ENCODE results near the gene C3orf33. TPM values are rescaled to one million over a fixed set of nuclear protein-coding genes. Genes with fewer than 3 reads are reported as not detected.

Gene C3orf33
- total RNA-seq, 1 experiment from 2014 or later, result 4.7 TPM

GRCh38 chr3:155730843-155731242 lies 75.2 kb downstream of the C3orf33 start (continued):
- TF ChIP-seq, protein P1, sequence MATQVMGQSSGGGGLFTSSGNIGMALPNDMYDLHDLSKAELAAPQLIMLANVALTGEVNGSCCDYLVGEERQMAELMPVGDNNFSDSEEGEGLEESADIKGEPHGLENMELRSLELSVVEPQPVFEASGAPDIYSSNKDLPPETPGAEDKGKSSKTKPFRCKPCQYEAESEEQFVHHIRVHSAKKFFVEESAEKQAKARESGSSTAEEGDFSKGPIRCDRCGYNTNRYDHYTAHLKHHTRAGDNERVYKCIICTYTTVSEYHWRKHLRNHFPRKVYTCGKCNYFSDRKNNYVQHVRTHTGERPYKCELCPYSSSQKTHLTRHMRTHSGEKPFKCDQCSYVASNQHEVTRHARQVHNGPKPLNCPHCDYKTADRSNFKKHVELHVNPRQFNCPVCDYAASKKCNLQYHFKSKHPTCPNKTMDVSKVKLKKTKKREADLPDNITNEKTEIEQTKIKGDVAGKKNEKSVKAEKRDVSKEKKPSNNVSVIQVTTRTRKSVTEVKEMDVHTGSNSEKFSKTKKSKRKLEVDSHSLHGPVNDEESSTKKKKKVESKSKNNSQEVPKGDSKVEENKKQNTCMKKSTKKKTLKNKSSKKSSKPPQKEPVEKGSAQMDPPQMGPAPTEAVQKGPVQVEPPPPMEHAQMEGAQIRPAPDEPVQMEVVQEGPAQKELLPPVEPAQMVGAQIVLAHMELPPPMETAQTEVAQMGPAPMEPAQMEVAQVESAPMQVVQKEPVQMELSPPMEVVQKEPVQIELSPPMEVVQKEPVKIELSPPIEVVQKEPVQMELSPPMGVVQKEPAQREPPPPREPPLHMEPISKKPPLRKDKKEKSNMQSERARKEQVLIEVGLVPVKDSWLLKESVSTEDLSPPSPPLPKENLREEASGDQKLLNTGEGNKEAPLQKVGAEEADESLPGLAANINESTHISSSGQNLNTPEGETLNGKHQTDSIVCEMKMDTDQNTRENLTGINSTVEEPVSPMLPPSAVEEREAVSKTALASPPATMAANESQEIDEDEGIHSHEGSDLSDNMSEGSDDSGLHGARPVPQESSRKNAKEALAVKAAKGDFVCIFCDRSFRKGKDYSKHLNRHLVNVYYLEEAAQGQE (IDR thresholded peaks at IDR 0.05; ENCODE audit: low read depth), result no peak
- TF ChIP-seq POLR2A (IDR thresholded peaks at IDR 0.05; ENCODE audit: borderline replicate concordance, extremely low read depth, insufficient read depth, insufficient read length) (no peak), CEBPB (IDR thresholded peaks at IDR 0.05; ENCODE audit: low read depth) (no peak)

GRCh38 chr3:155727836-155728235 lies 78.2 kb downstream of the C3orf33 start:
- H3K4me3 ChIP-seq (replicated peaks in 1 of 2; ENCODE audit: low read depth in 1 of 2, low read length in 2 of 2), result no peak overlapping the region
- no peaks in the 10 kb centered on the region for H3K79me2 ChIP-seq (ENCODE audit: insufficient read depth, low read length)
- ATAC-seq (no peak), DNase-seq (ENCODE audit: low read depth, low spot score) (no peak)
- TF ChIP-seq TCF7L2 (IDR thresholded peaks at IDR 0.05; ENCODE audit: borderline replicate concordance, extremely low read depth, insufficient read depth, insufficient read length) (no peak), EZH2 (IDR thresholded peaks at IDR 0.05) (no peak), CBX3 (IDR thresholded peaks at IDR 0.05; ENCODE audit: low read depth) (no peak), POLR2AphosphoS5 (IDR thresholded peaks at IDR 0.05; ENCODE audit: low read depth, low read length) (no peak), SRF (IDR thresholded peaks at IDR 0.05; ENCODE audit: low read depth) (no peak), FOSL1 (IDR thresholded peaks at IDR 0.05; ENCODE audit: low read depth) (no peak)
- TF ChIP-seq, protein P1 (IDR thresholded peaks at IDR 0.05; ENCODE audit: low read depth), result no peak
- H3K4me1 ChIP-seq (ENCODE audit: control insufficient read depth in 1 of 2, insufficient read depth in 2 of 2, low read length in 2 of 2), result no peaks in the 10 kb centered on the region
- no peaks in the 10 kb centered on the region for H3K36me3 ChIP-seq (ENCODE audit: control insufficient read depth in 1 of 2, insufficient read depth in 2 of 2, low read length in 2 of 2)
- no TSS peak for BruUV-seq (replicated peaks)
- no peaks in the 10 kb centered on the region for H4K20me1 ChIP-seq (ENCODE audit: insufficient read depth)
- 0 out of 2 replicates have a peak, but pooled peaks cover 4% of the 10 kb centered on the region for H3K9me2 ChIP-seq (ENCODE audit: insufficient read depth)
- H3K4me2 ChIP-seq (ENCODE audit: low read length), result no peak overlapping the region
- no peaks in the 10 kb centered on the region for H3K27me3 ChIP-seq (ENCODE audit: insufficient read depth, low read length)
- intact Hi-C loops (cut with micrococcal nuclease), result no loop called here
- CTCF ChIA-PET, result no interaction called here
- no peaks in the 10 kb centered on the region for H3K9me3 ChIP-seq (ENCODE audit: control insufficient read depth in 1 of 2, insufficient read depth in 1 of 2, low read depth in 1 of 2, low read length in 2 of 2)
- no peak overlapping the region for H3K9ac ChIP-seq (ENCODE audit: low read length)
- H3K27ac ChIP-seq (ENCODE audit: low read depth, low read length), result no peak overlapping the region
- H2AFZ ChIP-seq (ENCODE audit: low read depth, low read length, poor library complexity, severe bottlenecking), result no peak overlapping the region
- POLR2A ChIA-PET, result no interaction called here
- RAD21 ChIA-PET (ENCODE audit: low non-redundant PET in 1 of 2, low total read pairs in 2 of 2, uncharacterized antibody in 2 of 2, unreplicated experiment in 2 of 2), result no interaction called here

Data from HCT116 (cell line).